Sigmoid colon (tissue), 7 donors: ENCODE measurements around the gene FABP1. TPM values are rescaled to one million over a fixed set of nuclear protein-coding genes. Genes with fewer than 3 reads are reported as not detected.

Source experiments
- DNase-seq: peaks from one replicate; pipeline ENCODE4 v3.0.0-alpha.2; 2019
- H3K27ac ChIP-seq, 4 donors: fragments of 200-600 bp; sonication (generic); one replicate each; pipeline ENCODE4 v1.5.1; 2016 to 2019; ENCODE audit warnings: mild to moderate bottlenecking in 1 of 4
- H3K27me3 ChIP-seq, 3 donors: fragments of 200-600 bp; sonication (generic); one replicate each; pipeline ENCODE4 v1.5.1; 2019; ENCODE audit warnings: mild to moderate bottlenecking in 1 of 3
- H3K36me3 ChIP-seq, 4 donors: fragments of 200-600 bp; sonication (generic); one replicate each; pipeline ENCODE4 v1.5.1; 2016 to 2019
- H3K4me1 ChIP-seq, 4 donors: fragments of 200-600 bp; sonication (generic); one replicate each; pipeline ENCODE4 v1.5.1; 2017 to 2019
- H3K4me3 ChIP-seq, 4 donors: fragments of 200-600 bp; sonication (generic); one replicate each; pipeline ENCODE4 v1.5.1; 2017 to 2019; ENCODE audit warnings: mild to moderate bottlenecking in 2 of 4, moderate library complexity in 1 of 4
- H3K9me3 ChIP-seq, 4 donors: fragments of 200-600 bp in 3 of 4; sonication (generic) in 3 of 4; one replicate each; pipeline versions ENCODE4 v1.5.1 to v1.6.1; 2013 to 2019
- CTCF ChIP-seq, 4 experiments: fragments of 450-650 bp in 3 of 4; fragments of 200-600 bp in 1 of 4; IDR thresholded peaks; one replicate each; pipeline ENCODE4 v1.5.1; 2016 to 2019; ENCODE audit warnings: antibody characterized with exemption in 4 of 4, mild to moderate bottlenecking in 3 of 4, moderate library complexity in 2 of 4
- EP300 ChIP-seq, 4 donors: sonication (generic); formaldehyde crosslinking; IDR thresholded peaks; one replicate each; pipeline ENCODE4 v1.6.1; 2017; ENCODE audit warnings: antibody characterized with exemption in 4 of 4
- POLR2A ChIP-seq, 2 donors: fragments of 450-650 bp; IDR thresholded peaks; one replicate each; pipeline ENCODE4 v1.6.1; 2016; ENCODE audit warnings: antibody characterized with exemption in 2 of 2, mild to moderate bottlenecking in 2 of 2, moderate library complexity in 2 of 2
- POLR2AphosphoS5 ChIP-seq, 4 donors: sonication (generic); formaldehyde crosslinking; IDR thresholded peaks; one replicate each; pipeline ENCODE4 v1.6.1; 2017; ENCODE audit warnings: antibody characterized with exemption in 4 of 4
- WGBS, 2 donors: extraction: QIAGEN DNeasy Blood & Tissue Kit; methylation state at CpG; one replicate each; pipeline ENCODE4 v1.1.7; 2013; 5-methylcytosine and 5-hydroxymethylcytosine counted together
- intact Hi-C: fragments of 100-400 bp; cut with DNase I; formaldehyde crosslinking; loops from one replicate; pipeline ENCODE4 v1.15.1; 2023
- polyA plus RNA-seq, 3 donors: library from polyadenylated mRNA; stranded (reverse); fragments of 200-250 nt; gene quantifications; one replicate each; pipeline ENCODE4 v1.2.3, GENCODE V29; 2013
- total RNA-seq, 4 donors: library from RNA; depleted of rRNA; stranded (reverse); fragments of >200 nt; gene quantifications; one replicate each; pipeline ENCODE4 v1.1.0, GENCODE V29; 2016
- donor health status: healthy with polysubstance abuse.
- donor health status: Bipolar disorder and iron deficiency.
- donor health status: healthy.

Gene FABP1
- total and polyA plus RNA-seq, 7 donors = 5.4 to 26,931 (median 7,940) TPM; not detected in 3

DNA sequence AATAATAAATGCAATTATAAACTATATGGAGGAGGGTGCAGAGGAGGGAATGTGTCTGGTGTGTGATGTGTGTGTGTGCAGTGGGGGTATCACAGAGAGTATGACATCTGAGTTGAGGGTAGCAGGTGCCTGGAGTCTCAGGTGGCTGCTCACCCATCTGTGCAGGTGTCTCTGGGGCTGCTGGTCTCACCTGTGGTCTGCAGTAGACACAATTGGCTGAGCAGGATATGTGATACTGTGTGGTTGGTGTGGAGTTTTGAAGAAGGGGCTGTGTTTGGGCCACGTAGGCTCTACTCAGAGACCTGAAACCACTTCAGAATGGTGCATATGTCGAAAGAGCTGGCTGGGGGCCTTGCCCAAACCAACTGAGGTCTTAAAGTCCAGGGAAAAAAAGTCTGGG, 17.0 kb downstream of the FABP1 start:
- Histone ChIP-seq H3K27me3 (no peaks in the 10 kb centered on the region), H3K36me3 (peaks cover 0 to 52% (median 4%) of the 10 kb centered on the region in 4 donors), H3K4me3 (no peak overlapping the region), H3K27ac (no peak overlapping the region), H3K9me3 (no peaks in the 10 kb centered on the region), H3K4me1 (no peaks in the 10 kb centered on the region)
- WGBS, 2 donors = 67 to 88% methylated on average over 2 of the region's 2 CpGs
- no peak for TF ChIP-seq POLR2AphosphoS5 (IDR thresholded peaks at IDR 0.05)
- TF ChIP-seq POLR2A (IDR thresholded peaks at IDR 0.05) = no peak
- TF ChIP-seq EP300 (IDR thresholded peaks at IDR 0.05) = no peak
- TF ChIP-seq CTCF (IDR thresholded peaks at IDR 0.05) = no peak
- DNase-seq = no peak
- intact Hi-C loops = no loop called here

- H3K27ac ChIP-seq = no peak overlapping the region
- intact Hi-C loops = no loop called here
- DNase-seq = no peak
- H3K9me3 ChIP-seq = no peaks in the 10 kb centered on the region
- no peak overlapping the region for H3K4me3 ChIP-seq
- no peaks in the 10 kb centered on the region for H3K27me3 ChIP-seq
- 85% methylated on average over 4 of the region's 4 CpGs for WGBS, 2 donors
- TF ChIP-seq POLR2A (IDR thresholded peaks at IDR 0.05) (no peak), EP300 (IDR thresholded peaks at IDR 0.05) (no peak), CTCF (IDR thresholded peaks at IDR 0.05) (no peak), POLR2AphosphoS5 (IDR thresholded peaks at IDR 0.05) (no peak)
- peaks cover 0 to 66% (median 8%) of the 10 kb centered on the region in 4 donors for H3K36me3 ChIP-seq
- no peaks in the 10 kb centered on the region for H3K4me1 ChIP-seq
These were observed 19.1 kb downstream of the FABP1 start for GRCh38 chr2:88108796-88109195.

- H3K4me1 ChIP-seq = no peaks in the 10 kb centered on the region
- no peak overlapping the region for H3K4me3 ChIP-seq
- no peaks in the 10 kb centered on the region for H3K9me3 ChIP-seq
- intact Hi-C loops = no loop called here
- TF ChIP-seq POLR2AphosphoS5 (IDR thresholded peaks at IDR 0.05) = no peak
- no peak for TF ChIP-seq CTCF (IDR thresholded peaks at IDR 0.05)
- TF ChIP-seq EP300 (IDR thresholded peaks at IDR 0.05) = no peak
- no peak for TF ChIP-seq POLR2A (IDR thresholded peaks at IDR 0.05)
- H3K27ac ChIP-seq = no peak overlapping the region
- H3K36me3 ChIP-seq = peaks cover 0 to 40% (median 4%) of the 10 kb centered on the region in 4 donors
- H3K27me3 ChIP-seq = no peaks in the 10 kb centered on the region
- WGBS, 2 donors = 77 to 89% methylated on average over 3 of the region's 3 CpGs
- DNase-seq = no peak
These were observed 27.4 kb downstream of the FABP1 start for GRCh38 chr2:88100489-88100858.

DNA sequence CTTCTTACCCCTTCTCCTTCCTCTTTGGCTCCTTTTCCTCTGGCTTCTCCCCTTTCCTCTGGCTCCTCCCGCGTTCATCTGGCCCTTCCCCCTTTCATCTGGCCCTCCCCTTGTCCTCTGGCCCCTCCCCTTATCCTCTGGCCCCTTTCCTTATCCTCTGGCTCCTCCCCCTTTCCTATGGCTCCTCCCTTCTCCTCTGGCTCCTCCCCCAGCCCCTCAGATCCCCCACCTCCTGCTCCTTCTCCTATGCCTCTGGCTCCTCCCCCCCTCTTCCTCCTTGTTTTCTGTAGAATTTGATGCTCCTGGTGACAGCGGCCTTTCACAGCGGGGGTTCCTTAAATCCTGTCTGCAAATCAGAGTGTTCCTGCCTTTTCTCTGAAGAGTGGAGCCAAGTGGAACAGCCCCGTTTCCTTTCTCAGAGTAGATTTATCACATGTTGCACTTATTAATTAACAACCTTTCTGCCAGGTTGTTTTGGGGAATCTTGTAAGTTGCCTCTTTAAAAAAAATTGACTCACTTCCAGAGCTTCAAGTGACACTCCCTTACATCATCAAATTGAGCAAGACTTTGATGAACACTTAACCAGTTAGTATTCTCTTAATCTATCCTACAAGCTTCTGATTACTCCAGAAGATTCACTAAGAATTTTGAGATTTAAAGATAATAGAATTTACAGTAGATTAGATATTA, 27.9 kb downstream of the FABP1 start:
- WGBS, 2 donors = 70 to 86% methylated on average over 5 of the region's 5 CpGs
- no peak overlapping the region for H3K27ac ChIP-seq
- intact Hi-C loops = no loop called here

More for the DNA sequence above, 27.9 kb downstream of the FABP1 start:
- H3K36me3 ChIP-seq = peaks cover 0 to 45% (median 4%) of the 10 kb centered on the region in 4 donors
- DNase-seq = no peak
- no peaks in the 10 kb centered on the region for H3K4me1 ChIP-seq
- TF ChIP-seq POLR2AphosphoS5 (IDR thresholded peaks at IDR 0.05) = no peak
- no peak for TF ChIP-seq POLR2A (IDR thresholded peaks at IDR 0.05)
- no peak for TF ChIP-seq CTCF (IDR thresholded peaks at IDR 0.05)
- TF ChIP-seq EP300 (IDR thresholded peaks at IDR 0.05) = no peak
- H3K4me3 ChIP-seq = no peak overlapping the region
- no peaks in the 10 kb centered on the region for H3K9me3 ChIP-seq
- no peaks in the 10 kb centered on the region for H3K27me3 ChIP-seq
